Colonic mucosa (tissue), 4 donors: ENCODE measurements around the gene ANKRD16. TPM values are rescaled to one million over a fixed set of nuclear protein-coding genes. Genes with fewer than 3 reads are reported as not detected.
"Not testable (repeated sequence)": the region's sequence is repeated elsewhere in the genome, so short reads cannot be mapped to it uniquely, and the experiment has no call there.

ENCODE experiments used
- DNase-seq: peaks from one replicate; pipeline ENCODE4 v3.0.0-alpha.2; 2020
- H3K27ac ChIP-seq: fragments of 200-600 bp; one replicate; pipeline ENCODE4 v1.8.0; 2021
- H3K27me3 ChIP-seq: fragments of 200-600 bp; one replicate; pipeline ENCODE4 v1.8.0; 2021
- H3K36me3 ChIP-seq: fragments of 200-600 bp; one replicate; pipeline ENCODE4 v1.8.0; 2021
- H3K4me1 ChIP-seq: fragments of 200-600 bp; one replicate; pipeline ENCODE4 v1.8.0; 2021; ENCODE audit warnings: mild to moderate bottlenecking
- H3K4me3 ChIP-seq: fragments of 200-600 bp; one replicate; pipeline ENCODE4 v1.8.0; 2021
- H3K9ac ChIP-seq, 2 donors: one replicate each; pipeline ENCODE4 v1.7.0; 2013; ENCODE audit warnings: control low read depth in 2 of 2, low read depth in 2 of 2, low read length in 2 of 2
- H3K9me3 ChIP-seq: fragments of 200-600 bp; one replicate; pipeline ENCODE4 v1.8.0; 2021
- intact Hi-C: fragments of 100-400 bp; cut with DNase I; formaldehyde crosslinking; loops from one replicate; pipeline ENCODE4 v1.14.1; 2022
- total RNA-seq, 2 donors: library from RNA; stranded (reverse); fragmentation: NEBNext Ultra II Directional in 1 of 2; extraction: Animal tissue kit (Norgen Biotek cat#: 25700) in 1 of 2; gene quantifications; one replicate each; pipeline ENCODE4 v1.2.1, GENCODE V29; 2021
- TF ChIP-seq, protein P1 (sequence below): fragments of 200-600 bp; IDR thresholded peaks from one replicate; pipeline ENCODE4 v1.8.0; 2022; ENCODE audit warnings: antibody characterized with exemption, mild to moderate bottlenecking
- donor health status: healthy.
- donor health status: DM: no; HTN: no; CAD: no.
- donor health status: DM: no; HTN: no; CAD: no.

The ANKRD16 gene
- total RNA-seq, 2 donors from 2014 or later, result 5.5 to 8.1 TPM

DNA sequence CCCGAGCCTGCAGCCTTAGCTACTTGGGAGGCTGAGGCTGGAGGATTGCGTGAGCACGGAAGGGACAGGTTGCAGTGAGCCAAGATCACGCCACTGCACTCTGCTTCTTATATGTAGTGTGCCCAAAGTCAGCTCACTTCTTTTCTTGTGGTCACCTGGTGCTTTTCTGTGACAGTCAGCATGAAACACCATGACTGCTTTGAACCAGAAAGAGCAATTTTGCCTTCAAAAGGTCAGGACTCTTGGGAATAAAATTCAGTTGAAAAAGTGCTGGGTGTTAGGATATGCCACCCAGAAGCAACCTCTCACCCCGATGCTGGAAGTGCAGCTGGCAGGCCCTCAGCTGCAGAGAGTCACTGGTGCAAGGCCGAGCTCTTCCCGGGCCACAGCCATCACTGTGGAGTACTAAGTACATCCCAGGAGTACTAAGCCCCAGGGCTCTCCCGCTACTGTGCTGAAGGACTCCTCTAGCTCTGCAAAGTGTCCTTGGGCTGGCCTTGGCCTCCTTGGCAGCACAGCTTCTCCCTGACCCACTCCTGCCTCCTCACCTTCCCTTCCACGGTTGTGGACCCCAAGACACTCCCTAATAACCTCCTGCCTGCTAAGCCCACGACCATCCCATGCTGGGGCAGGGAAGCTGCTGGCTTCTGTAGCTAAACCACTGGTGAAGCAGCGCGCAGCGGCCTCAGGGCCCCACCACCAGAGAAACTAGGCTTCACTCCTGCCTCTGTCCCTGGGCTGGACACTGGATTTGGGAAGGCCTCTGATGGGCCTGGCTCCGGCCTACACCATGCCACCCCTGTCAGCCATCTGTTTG is 58.9 kb downstream of the ANKRD16 start:
- Histone ChIP-seq H3K4me3 (no peak overlapping the region), H3K9ac (no peak overlapping the region), H3K9me3 (no peaks in the 10 kb centered on the region), H3K27me3 (no peaks in the 10 kb centered on the region), H3K36me3 (no peaks in the 10 kb centered on the region), H3K4me1 (no peaks in the 10 kb centered on the region), H3K27ac (no peak overlapping the region)
- DNase-seq, result peak; percentile 15
- TF ChIP-seq, protein P1, sequence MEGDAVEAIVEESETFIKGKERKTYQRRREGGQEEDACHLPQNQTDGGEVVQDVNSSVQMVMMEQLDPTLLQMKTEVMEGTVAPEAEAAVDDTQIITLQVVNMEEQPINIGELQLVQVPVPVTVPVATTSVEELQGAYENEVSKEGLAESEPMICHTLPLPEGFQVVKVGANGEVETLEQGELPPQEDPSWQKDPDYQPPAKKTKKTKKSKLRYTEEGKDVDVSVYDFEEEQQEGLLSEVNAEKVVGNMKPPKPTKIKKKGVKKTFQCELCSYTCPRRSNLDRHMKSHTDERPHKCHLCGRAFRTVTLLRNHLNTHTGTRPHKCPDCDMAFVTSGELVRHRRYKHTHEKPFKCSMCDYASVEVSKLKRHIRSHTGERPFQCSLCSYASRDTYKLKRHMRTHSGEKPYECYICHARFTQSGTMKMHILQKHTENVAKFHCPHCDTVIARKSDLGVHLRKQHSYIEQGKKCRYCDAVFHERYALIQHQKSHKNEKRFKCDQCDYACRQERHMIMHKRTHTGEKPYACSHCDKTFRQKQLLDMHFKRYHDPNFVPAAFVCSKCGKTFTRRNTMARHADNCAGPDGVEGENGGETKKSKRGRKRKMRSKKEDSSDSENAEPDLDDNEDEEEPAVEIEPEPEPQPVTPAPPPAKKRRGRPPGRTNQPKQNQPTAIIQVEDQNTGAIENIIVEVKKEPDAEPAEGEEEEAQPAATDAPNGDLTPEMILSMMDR, result no peak
- intact Hi-C loops, result no loop called here

DNA sequence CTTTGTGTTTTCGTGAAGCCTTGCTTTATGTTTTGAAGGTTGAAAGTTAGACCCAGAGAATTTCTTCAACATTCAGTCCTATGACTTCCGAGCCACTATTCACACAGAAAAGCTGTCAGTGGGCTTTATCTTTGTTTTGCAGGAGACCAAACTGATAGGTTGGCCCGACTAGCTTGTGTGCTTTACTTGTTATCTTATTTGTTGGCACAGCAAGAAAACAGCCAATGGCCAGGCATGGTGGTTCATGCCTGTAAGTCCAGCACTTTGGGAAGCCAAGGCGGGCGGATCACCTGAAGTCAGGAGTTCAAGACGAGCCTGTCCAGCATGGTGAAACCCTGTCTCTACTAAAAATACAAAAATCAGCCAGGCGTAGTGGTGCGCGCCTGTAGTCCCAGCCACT is 60.4 kb downstream of the ANKRD16 start:
- Histone ChIP-seq H3K4me1 (no peaks in the 10 kb centered on the region), H3K27ac (no peak overlapping the region), H3K27me3 (no peaks in the 10 kb centered on the region), H3K9ac (no peak overlapping the region), H3K4me3 (no peak overlapping the region), H3K36me3 (no peaks in the 10 kb centered on the region), H3K9me3 (no peaks in the 10 kb centered on the region)
- no peak for DNase-seq
- intact Hi-C loops, result no loop called here
- TF ChIP-seq, protein P1, result no peak

DNA sequence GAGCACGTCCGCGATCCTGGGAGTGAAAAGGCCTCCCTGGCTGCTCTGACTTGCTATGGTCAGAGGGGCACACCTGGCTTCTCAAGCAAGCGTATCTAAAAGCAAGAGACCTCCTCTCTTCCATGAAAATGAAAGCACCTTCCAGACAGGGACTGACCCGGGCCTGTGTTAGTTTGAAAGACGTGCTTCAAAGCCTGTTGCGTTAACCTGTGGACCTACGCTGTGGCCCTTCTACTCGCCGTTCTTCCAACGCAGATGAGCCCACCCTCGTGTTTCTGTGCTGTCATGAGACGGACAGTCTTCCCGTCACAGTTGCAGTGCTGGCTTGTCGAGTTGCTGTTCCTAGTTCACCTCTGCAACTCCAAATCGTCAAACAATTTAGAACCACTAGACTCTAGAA is 61.0 kb downstream of the ANKRD16 start:
- TF ChIP-seq, protein P1, result no peak
- H3K9me3 ChIP-seq, result no peaks in the 10 kb centered on the region
- intact Hi-C loops, result no loop called here
- no peak overlapping the region for H3K27ac ChIP-seq
- no peak overlapping the region for H3K9ac ChIP-seq
- H3K27me3 ChIP-seq, result no peaks in the 10 kb centered on the region
- no peaks in the 10 kb centered on the region for H3K4me1 ChIP-seq
- no peaks in the 10 kb centered on the region for H3K36me3 ChIP-seq
- no peak for DNase-seq
- no peak overlapping the region for H3K4me3 ChIP-seq

GRCh38 chr10:5827841-5828240 is 61.9 kb downstream of the ANKRD16 start:
- intact Hi-C loops, result no loop called here

GRCh38 chr10:5826511-5826910 is 63.2 kb downstream of the ANKRD16 start:
- H3K9ac ChIP-seq, intact Hi-C loops, H3K9me3 ChIP-seq, H3K4me1 ChIP-seq, H3K27me3 ChIP-seq, H3K27ac ChIP-seq, H3K36me3 ChIP-seq, H3K4me3 ChIP-seq: not testable (repeated sequence)
- peak; percentile 8 for DNase-seq

More at GRCh38 chr10:5827841-5828240, 61.9 kb downstream of the ANKRD16 start:
- H3K36me3 ChIP-seq, result no peaks in the 10 kb centered on the region
- no peak overlapping the region for H3K4me3 ChIP-seq
- TF ChIP-seq, protein P1, result no peak
- DNase-seq, result no peak
- H3K9me3 ChIP-seq, result no peaks in the 10 kb centered on the region
- no peak overlapping the region for H3K27ac ChIP-seq
- H3K9ac ChIP-seq, result no peak overlapping the region
- H3K27me3 ChIP-seq, result no peaks in the 10 kb centered on the region
- H3K4me1 ChIP-seq, result no peaks in the 10 kb centered on the region

GRCh38 chr10:5818894-5819293 is 70.8 kb downstream of the ANKRD16 start:
- Histone ChIP-seq H3K4me3 (no peak overlapping the region), H3K9me3 (no peaks in the 10 kb centered on the region), H3K36me3 (no peaks in the 10 kb centered on the region), H3K4me1 (no peaks in the 10 kb centered on the region), H3K27ac (no peak overlapping the region), H3K27me3 (no peaks in the 10 kb centered on the region), H3K9ac (no peak overlapping the region)
- intact Hi-C loops, result loop anchor here (10.0 kb wide), 1 partner anchor 56 kb away; no protein-coding TSS in a partner anchor
- no peak for DNase-seq
- TF ChIP-seq, protein P1, result no peak
